ENCODE data around the gene DPM1.

The DPM1 gene

GRCh38 chr20:50892394-50892793 is 65.9 kb downstream of the DPM1 start:
- DNase-seq, result no peak

- no peak for DNase-seq
Observed at GRCh38 chr20:50891138-50891537, 67.2 kb downstream of the DPM1 start.

- DNase-seq, result no peak
Observed at GRCh38 chr20:50887576-50887975, 70.8 kb downstream of the DPM1 start.

- DNase-seq, result no peak
Observed at GRCh38 chr20:50886184-50886790, 72.0 kb downstream of the DPM1 start.

- no peak for DNase-seq
Observed at GRCh38 chr20:50885781-50886180, 72.6 kb downstream of the DPM1 start.

- DNase-seq, result no peak
Observed at GRCh38 chr20:50885068-50885467, 73.3 kb downstream of the DPM1 start.
